ENCODE results near the gene RAB3D.
"Not testable (repeated sequence)": the region's sequence is repeated elsewhere in the genome, so short reads cannot be mapped to it uniquely, and the experiment has no call there.

Gene RAB3D

DNA sequence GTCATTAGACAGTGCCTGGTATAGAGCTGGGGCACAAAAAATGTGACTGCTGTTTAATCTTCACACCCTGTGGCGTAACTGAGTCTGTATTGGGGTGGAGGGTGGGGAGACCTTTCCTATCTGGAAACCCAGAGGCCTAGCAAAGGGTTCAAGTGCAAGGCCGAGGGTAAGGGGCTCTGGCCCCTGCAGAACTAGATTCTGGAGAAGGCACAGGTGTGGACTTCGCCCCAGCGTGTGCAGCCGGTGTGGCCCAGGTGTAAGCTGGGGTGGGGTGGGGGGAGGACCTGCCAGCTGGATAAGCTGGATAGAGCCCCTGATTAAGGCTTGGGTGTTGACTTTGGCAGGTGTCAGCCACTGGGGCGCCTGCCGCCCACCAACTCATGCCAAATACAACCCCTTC lies 1.3 kb downstream of the RAB3D start:
- DNase-seq, result no peak

DNA sequence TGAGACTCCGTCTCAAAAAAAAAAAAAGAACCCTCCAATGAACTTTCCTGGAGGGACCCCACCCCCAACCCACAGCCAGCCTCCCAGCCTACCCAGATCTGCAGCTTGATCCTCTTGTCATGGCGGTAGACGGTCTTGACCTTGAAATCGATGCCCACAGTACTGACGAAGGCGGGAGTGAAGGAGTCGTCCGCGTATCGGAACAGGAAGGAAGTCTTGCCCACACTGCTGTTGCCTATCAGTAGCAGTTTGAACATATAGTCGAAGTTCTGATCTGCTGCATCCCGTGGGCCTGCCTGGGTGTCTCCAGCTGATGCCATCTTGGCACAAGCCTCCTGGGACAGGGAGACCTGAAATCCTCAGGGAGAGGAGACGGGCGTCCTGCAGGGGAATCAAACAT lies 2.4 kb downstream of the RAB3D start:
- peak; percentile 15 for DNase-seq

DNA sequence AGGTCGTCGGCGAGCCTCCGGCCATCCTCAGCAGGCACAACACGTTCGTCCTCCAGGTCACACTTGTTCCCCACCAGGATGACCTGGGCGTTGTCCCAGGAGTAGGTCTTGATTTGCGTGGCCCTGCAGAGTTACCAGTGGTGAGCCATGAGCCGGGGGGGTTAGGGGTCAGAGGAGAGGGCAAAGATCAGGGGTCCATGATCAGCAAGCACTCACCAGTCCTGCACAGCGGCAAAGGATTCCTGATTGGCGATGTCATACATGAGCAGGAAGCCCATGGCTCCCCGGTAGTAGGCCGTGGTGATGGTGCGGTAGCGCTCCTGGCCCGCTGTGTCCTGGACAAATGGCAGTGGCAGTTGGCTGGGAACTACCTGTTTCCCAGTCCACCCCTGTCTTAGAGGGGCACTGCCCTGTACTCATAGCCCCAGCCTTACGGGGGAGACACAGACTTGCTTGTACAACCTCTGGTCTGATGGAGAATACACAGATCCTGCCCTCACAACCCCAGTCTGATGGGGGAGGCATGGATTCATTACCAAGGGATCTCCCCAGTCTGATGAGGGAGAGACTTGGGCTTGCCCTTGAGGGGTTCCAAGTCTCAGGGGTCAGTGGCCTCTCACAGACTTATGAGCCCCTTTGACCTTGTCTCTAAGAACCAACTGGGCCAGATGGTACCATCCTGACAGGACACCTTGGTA lies 3.9 kb downstream of the RAB3D start:
- DNase-seq, result no peak

- DNase-seq, result not testable (repeated sequence)
Measured at GRCh38 chr19:11333838-11334237, 5.6 kb downstream of the RAB3D start.

DNA sequence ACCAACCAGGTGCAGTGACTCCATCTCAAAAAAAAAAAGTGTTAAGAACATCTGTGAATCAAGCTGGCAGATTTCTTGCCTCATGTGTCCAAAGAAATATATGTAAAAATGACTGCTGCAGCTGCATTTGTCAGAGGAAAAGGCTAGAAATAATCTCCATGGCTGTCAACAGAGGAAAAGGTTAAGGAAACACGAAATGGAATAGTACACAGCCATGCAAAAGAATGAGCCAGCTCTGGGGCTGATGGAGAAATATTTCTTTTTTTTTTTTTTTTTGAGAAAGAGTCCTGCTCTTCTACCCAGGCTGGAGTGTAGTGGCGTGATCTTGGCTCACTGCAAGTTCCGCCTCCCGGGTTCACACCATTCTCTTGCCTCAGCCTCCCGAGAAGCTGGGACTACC lies 6.6 kb downstream of the RAB3D start:
- DNase-seq, result no peak

DNA sequence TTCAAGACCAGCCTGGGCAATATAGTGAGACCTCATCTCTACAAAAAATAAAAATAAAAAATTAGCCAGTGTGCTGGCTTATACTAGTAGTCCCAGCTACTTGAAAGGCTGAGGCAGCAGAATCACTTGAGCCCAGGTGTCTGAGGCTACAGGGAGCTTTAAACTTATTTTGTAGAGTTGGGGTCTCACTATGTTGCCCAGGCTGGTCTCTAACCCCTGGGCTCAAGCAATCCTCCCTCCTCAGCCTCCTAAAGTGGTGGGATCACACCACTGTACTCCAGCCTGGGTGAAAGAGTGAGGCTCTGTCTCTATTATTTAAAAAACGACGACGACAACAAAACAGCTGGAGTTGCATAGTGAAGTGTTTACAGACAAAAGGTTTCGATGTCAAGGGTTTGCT lies 8.0 kb downstream of the RAB3D start:
- no peak for DNase-seq

- no peak for DNase-seq
Measured at GRCh38 chr19:11330127-11330526, 9.3 kb downstream of the RAB3D start.

- DNase-seq, result no peak
Measured at GRCh38 chr19:11325544-11325943, 13.9 kb downstream of the RAB3D start.

GRCh38 chr19:11324748-11325389 lies 14.6 kb downstream of the RAB3D start:
- DNase-seq, result no peak

GRCh38 chr19:11324079-11324661 lies 15.3 kb downstream of the RAB3D start:
- peak; percentile 34 for DNase-seq

DNA sequence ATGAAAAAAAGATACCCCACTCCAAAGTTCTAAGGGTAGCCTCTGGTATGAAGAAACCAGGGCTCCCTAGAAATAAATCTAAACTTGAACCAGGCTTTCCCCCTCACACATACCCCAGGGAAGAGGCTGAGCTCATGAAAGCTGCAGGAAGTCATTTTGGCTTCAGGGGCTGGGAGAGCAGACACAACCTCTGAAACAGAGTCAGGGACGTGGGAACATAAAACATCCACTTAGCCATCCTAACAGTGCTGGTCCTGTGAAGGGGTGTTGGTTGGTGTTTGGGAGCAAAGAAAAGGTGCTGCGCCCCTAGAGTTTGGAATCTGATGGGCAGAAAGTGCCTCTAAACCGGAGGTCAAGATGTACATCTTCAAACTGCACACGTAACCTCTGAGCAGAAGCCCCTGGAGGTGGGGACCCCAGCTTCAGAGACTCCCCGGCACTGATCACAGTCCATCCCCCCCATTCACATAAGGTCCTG lies 15.8 kb downstream of the RAB3D start:
- no peak for DNase-seq

DNA sequence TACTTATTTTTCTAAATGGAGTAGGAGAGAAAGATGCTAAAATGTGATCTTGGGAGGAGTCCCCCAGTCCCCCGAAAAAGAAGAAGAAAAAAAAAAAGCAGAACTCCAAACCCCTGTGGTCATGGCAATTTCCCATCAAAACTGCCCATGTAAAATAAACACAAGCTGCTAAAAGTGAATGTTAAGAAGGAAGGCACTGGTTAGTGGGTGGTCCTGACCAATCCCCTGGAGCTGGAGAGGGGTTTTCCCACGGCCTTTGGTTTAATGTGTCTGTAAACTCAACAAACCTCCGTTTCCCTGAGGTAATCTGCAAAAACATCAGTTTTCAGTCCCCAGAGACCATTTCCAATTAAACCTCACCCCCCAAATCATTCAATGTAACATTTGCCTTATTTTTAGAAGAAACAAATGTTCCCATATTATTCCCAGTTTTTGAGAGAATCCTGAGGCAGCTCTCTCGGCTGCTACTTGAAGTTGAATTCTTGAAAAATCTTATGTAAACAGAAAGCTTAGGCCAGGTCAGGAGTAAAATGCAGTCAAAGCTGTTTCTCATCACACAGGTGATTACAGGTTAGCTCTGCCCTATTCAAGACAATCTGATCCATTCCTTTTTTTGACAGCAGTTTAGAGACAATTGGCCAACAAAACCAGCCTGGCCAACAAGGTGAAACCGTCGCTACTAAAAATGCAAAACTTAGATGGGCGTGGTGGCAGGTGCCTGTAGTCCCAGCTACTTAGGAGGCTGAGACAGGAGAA lies 17.0 kb downstream of the RAB3D start:
- DNase-seq, result no peak

DNA sequence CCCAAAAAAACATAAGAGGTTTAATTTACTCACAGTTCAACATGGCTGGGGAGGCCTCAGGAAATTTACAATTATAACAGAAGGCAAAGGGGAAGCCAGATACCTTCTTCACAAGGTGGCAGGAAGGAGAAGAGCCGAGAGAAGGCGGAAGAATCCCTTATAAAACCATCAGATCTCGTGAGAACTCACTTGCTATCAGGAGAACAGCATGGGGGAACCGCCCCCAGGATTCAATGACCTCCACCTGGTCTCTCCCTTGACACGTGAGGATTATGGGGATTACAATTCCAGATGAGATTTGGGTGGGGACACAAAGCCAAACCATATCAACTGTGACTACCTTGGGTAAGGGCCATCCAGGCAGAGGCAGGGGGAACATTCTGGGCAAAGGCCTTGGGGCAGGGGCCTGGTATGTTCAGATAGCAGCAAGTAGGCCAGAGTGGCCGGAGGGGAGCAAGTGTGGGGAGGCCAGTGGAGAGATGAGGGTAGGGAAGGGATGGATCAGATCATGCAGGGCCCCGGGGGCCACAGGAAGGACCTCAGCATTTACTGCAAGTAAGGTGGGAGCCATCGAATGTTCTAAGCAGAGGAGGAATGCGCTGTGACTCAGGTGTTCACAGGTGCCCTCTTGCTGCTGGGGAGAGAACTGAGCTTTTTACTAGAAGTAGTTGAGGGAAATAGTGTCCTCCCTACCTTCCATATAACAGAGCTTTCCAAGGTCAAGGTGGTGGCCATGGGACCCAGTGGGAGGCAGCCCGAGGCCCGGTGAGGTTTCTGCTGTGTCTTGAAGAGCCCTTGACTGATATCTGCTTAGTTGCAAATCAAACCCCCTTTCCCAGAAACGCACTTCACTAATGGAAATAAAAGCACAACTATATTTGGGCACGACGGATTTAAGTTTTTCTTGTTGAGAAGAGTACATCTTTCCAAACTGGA lies 18.0 kb downstream of the RAB3D start:
- DNase-seq, result no peak

DNA sequence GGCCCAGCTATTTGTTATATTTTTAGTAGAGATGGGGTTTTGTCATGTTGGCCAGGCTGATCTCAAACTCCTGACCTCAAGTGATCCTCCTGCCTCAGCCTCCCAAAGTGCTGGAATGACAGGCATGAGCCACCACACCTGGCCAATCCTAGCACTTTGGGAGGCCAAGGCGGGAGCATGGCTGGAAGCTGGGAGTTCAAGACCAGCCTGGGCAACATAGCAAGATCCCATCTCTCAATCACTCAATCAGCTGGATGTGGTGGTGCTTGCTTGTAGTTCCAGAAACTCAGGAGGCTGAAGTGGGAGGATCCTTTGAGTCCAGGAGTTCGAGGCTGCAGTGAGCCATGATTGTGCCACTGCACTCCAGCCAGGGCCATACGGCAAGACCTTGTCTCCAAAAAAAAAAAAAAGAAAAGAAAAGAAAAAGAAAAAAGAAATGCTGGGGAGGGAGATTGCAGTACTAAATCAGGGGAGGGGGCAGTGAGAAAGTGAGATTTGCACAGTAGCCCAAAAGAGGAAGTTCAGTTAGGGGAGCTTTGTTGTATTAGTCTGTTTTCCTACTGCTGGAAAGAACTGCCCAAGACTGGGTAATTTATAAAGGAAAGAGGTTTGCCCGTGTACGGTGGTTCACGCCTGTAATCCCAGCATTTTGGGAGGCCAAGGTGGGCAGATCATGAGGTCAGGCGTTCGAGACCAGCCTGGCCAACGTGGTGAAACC lies 19.0 kb downstream of the RAB3D start:
- not testable (repeated sequence) for DNase-seq

DNA sequence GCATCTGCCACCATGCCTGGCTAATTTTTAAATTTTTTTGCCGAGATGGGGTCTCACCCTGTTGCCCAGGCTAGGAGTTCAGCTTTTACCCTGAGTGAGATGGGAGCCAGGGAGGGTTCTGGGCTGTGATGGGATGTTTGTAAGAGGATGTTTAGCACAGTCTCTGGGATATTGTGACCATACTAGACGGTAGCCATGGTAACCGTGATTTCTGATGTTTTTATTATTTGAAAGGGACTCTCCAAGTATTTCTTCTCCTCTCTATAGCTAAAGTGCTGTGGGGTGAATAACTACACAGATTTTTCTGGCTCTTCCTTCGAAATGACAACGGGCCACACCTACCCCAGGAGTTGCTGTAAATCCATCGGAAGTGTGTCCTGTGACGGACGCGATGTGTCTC lies 33.1 kb downstream of the RAB3D start:
- no peak for DNase-seq

DNA sequence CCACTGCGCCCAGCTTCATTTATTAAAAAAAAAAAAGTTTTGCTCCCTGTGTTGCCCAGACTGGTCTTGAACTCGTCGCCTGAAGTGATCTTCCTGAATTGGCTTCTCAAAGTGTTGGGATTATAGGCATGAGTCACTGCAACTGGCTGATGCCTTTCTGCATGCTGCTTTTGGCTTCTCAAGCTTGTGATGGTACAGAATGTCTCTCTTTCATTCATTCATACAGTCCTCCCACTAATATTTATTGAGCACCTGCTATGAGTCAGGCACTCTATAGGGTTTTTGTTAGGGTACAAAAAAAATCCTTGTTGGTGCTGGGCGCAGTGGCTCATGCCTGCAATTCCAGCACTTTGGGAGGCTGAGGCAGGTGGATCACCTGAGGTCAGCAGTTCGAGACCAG lies 34.5 kb downstream of the RAB3D start:
- no peak for DNase-seq

DNA sequence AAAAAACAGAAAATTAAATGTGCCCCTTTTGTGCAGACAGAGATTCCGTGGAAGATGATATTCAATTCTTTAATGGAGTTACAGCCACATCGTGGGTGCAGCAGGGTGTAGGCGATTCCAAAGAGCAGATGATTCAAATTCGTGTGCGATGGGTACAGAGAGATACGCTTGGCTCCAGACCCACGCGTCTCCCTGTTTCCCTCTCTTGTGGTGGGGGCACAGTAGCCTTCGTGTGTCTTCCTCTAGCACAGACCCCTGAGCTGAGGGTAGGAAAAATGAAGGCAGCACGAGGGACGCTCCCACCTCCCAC lies 38.7 kb downstream of the RAB3D start:
- DNase-seq, result no peak

- no peak for DNase-seq
Measured at GRCh38 chr19:11299946-11300810, 39.3 kb downstream of the RAB3D start.

- DNase-seq, result no peak
Measured at GRCh38 chr19:11296264-11296663, 43.2 kb downstream of the RAB3D start.

GRCh38 chr19:11295665-11296245 lies 43.7 kb downstream of the RAB3D start, which contains the start of gene TSPAN16:
TSS of gene TSPAN16 (plus strand) at chr19:11296160. CDS start at chr19:11296298, 138 bp downstream.
- no peak for DNase-seq
